HFF-Myc (cell line): ENCODE results near the gene TTC16.
"Not testable (repeated sequence)": the region's sequence is repeated elsewhere in the genome, so short reads cannot be mapped to it uniquely, and the experiment has no call there.

Experiments used
- DNase-seq: peaks from one replicate; pipeline ENCODE4 v3.0.0-alpha.2; 2011; ENCODE audit warnings: low read depth; ENCODE audit errors: extremely low read depth
- H3K4me3 ChIP-seq: replicated peaks from 2 replicates; pipeline ENCODE4 v1.5.1; 2011; ENCODE audit warnings: low read depth, mild to moderate bottlenecking, control low read depth, low read length
- TF ChIP-seq, protein P1 (sequence below): IDR thresholded peaks from 2 replicates; pipeline ENCODE4 v1.5.1; 2012; ENCODE audit warnings: mild to moderate bottlenecking, low read depth, low read length, control low read depth; ENCODE audit errors: missing control alignments

TTC16 gene

GRCh38 chr9:127755061-127756060, 39.5 kb downstream of the TTC16 start:
- TF ChIP-seq, protein P1, sequence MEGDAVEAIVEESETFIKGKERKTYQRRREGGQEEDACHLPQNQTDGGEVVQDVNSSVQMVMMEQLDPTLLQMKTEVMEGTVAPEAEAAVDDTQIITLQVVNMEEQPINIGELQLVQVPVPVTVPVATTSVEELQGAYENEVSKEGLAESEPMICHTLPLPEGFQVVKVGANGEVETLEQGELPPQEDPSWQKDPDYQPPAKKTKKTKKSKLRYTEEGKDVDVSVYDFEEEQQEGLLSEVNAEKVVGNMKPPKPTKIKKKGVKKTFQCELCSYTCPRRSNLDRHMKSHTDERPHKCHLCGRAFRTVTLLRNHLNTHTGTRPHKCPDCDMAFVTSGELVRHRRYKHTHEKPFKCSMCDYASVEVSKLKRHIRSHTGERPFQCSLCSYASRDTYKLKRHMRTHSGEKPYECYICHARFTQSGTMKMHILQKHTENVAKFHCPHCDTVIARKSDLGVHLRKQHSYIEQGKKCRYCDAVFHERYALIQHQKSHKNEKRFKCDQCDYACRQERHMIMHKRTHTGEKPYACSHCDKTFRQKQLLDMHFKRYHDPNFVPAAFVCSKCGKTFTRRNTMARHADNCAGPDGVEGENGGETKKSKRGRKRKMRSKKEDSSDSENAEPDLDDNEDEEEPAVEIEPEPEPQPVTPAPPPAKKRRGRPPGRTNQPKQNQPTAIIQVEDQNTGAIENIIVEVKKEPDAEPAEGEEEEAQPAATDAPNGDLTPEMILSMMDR, result no peak
- no peak overlapping the region for H3K4me3 ChIP-seq
- no peak for DNase-seq

DNA sequence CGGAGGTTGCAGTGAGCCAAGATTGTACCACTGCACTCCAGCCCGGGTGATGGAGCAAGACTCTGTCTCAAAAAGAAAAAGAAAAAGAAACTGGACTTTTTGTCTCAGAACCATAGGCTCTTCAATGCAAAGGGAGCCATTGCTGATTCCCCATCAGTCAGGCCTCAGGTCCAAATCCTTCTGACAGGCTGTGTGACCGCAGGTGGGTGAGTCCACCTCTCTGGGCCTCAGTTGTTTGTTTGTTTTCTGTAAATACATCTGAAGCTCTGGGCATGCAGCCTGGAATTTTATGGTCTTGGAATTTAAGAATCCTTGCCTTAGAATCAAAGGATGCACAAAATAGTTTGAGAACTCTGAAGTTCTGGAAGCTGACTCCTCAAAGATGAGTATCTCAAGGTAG, 40.4 kb downstream of the TTC16 start:
- TF ChIP-seq, protein P1, result no peak

DNA sequence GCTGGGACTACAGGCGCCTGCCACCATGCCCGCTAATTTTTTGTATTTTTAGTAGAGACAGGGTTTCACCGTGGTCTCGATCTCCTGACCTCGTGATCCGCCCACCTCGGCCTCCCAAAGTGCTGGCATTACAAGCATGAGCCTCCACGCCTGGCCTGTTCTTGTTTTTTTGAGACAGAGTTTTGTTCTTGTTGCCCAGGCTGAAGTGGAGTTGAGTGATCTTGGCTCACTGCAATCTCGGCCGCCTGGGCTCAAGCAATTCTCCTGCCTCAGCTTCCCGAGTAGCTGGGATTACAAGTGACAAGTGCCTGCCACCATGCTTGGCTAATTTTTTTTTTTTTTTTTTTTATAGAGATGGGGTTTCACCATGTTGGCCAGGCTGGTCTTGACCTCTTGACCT, 40.9 kb downstream of the TTC16 start:
- H3K4me3 ChIP-seq, DNase-seq: not testable (repeated sequence)

More for the DNA sequence above, 40.4 kb downstream of the TTC16 start:
- no peak for DNase-seq
- no peak overlapping the region for H3K4me3 ChIP-seq

DNA sequence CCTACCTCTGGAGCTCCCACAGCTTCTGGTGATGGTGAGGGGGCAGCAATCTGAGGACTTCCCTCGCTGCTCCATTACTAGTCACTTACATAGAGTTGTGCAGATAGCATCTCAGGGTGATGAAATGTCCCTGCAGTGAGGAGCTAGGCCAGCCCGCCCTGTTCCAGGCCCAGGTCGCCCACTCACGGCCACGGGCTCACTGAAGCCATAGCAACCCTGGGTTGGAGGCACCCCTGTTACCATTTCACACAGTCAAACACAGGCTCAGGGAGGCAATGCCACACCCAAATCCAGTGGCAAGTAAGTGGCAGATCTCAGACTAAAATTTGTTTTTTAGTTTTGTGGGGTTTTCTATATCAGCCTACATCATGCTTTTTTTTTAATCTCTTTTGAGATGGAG, 43.0 kb downstream of the TTC16 start:
- TF ChIP-seq, protein P1, result no peak

DNA sequence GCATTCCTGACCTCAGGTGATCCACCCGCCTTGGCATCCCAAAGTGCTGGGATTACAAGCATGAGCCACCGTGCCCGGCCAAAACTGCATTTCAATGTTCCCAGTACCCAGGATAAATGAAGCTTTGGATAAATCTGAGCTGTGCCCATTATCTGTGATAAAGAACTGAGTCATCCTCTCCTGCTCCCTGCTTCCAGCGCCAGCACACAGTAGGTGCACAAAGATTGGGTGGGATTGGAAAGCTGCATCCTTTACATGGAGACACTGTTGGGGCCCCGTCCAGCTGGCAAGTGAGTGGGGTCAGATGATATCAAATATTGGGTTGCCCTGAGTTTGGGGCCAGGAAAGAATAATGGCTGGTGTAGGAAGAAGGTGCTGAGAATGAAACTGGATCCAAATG, 45.2 kb downstream of the TTC16 start:
- no peak overlapping the region for H3K4me3 ChIP-seq
- no peak for DNase-seq
- TF ChIP-seq, protein P1, result no peak

More for the DNA sequence above, 43.0 kb downstream of the TTC16 start:
- H3K4me3 ChIP-seq, result no peak overlapping the region
- no peak for DNase-seq

DNA sequence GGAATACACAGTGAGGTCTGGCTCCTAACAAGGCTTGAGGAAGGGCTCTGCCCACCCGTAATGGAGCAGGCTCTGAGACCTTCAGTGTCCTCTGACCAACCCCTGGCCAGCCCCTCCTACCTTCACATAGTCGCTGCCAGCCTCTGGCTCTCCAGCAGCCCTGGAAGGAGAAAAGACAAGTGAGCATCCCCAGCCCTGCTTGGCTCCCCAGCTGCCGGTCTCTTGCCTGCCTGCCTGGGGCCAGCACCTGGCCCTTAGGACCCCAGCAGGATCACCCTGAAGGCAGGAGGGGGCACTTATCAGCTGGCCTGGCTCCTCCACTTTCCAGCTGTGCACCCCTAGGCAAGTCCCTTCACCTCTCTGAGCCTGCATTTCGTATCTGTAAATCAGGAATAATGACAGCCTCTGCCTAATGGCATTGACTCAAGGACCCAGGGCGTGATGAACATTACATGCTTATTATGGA, 45.6 kb downstream of the TTC16 start:
- H3K4me3 ChIP-seq, result no peak overlapping the region
- TF ChIP-seq, protein P1, result no peak

GRCh38 chr9:127762111-127762676, 46.3 kb downstream of the TTC16 start:
- TF ChIP-seq, protein P1, result no peak
- DNase-seq, result no peak
- H3K4me3 ChIP-seq, result no peak overlapping the region

More for the DNA sequence above, 45.6 kb downstream of the TTC16 start:
- no peak for DNase-seq
